CD4-positive, alpha-beta T cell treated with Interleukin-21 for 1 hour (primary cell): ENCODE results near the gene PCNX2.
A peak's percentile ranks its signal among the peaks of the same experiment; 100 is the strongest.

Experiments used
- DNase-seq: peaks from one replicate; pipeline ENCODE4 v3.0.0-alpha.2; 2020

PCNX2 gene, protein sequence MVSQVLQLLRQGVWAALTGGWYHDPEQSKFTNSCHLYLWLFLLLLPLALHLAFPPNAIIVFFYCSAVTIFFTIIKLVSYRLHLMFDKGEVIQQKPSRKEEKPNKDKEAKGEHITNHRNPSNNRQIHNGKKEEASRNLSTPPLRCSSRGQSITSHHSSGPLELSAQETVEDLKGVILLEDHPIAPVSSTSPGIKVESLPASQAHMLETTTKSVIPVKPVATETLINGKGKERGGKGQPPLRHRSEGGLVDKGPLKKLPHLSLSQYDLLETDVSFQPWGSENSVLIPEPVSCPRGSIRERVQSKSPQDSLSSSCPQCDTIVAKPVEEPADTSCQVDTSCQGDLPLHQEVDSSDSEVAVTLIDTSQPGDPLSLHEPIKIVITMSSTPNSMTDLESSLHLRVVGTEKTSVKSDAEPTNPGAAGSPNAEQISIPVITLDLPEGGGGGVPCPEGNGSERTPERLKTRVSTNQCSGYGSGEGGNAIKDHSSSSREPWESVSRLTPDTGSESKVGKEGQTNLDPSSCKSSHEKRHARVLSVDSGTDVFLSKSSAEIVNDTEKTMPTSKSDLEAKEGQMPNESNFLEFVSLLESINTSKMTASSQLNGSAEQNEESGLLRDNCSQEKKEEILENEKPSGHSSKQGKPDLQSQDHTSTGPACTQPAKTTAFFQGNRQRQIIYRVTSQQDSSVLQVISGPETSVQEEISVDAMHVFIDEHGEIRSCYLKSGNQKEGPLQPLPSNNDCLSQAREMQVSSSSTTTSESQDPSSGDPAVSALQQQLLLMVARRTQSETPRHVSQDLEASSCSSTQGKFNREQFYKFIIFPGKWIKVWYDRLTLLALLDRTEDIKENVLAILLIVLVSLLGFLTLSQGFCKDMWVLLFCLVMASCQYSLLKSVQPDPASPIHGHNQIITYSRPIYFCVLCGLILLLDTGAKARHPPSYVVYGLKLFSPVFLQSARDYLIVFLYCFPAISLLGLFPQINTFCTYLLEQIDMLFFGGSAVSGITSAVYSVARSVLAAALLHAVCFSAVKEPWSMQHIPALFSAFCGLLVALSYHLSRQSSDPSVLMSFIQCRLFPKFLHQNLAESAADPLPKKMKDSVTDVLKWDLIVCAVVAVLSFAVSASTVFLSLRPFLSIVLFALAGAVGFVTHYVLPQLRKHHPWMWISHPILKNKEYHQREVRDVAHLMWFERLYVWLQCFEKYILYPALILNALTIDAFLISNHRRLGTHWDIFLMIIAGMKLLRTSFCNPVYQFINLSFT (N-terminal part only)

DNA sequence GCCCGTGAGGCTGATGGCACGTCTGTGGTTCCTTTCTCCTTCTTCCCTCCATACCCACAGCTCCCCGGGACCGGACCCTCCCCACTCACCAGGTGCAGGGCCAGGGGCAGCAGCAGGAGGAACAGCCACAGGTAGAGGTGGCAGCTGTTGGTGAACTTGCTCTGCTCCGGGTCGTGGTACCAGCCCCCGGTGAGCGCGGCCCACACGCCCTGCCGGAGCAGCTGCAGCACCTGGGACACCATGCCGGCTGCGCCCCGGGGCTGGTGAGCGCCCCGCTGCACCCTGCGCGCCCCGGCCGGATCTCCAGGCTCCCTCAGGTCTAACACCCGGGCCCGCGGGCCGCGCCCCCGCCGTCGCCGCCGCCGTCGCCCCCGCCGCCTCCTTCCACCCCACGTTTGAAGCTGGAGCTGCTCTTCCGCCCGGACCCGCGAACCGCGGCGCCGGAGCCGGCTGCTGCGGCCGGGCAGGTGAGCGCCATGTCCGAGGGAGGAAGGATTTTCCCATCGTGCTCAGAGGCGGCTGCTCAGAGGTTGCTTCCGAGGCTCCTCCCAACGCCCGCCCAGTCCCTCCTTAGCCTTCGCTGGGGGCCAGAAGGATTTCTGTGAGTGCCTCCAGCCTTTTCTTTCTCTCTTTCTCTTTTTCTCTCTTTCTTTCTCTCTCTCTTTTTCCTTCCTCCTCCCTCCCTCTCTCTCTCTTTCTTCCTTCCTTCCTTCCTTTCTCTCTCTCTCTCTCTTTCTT, at the start of gene PCNX2:
PCNX2 (minus strand) TSS at position 489 of the 738 bp plus-strand sequence; CDS start at position 242, 247 bp downstream.
- DNase-seq, result peak; percentile 72

DNA sequence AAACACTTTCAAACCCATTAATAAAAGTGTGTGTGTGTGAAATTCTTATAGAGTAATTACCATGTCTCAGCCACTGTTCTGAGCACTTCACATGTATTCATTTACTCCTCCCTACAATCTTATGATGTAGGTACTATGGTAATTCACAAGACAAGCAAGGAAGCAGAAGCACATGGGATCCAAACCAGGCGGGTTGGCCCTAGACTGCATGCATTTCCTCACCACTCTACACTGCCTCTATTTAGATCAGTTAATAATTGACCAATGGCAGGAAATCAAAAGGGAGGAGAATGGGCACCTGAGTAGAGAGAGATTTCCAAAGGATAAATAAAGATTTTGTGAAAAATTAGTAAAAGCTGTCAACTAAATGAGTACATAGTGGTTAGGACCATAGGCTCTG, 47.7 kb upstream of the PCNX2 start:
- DNase-seq, result no peak

DNA sequence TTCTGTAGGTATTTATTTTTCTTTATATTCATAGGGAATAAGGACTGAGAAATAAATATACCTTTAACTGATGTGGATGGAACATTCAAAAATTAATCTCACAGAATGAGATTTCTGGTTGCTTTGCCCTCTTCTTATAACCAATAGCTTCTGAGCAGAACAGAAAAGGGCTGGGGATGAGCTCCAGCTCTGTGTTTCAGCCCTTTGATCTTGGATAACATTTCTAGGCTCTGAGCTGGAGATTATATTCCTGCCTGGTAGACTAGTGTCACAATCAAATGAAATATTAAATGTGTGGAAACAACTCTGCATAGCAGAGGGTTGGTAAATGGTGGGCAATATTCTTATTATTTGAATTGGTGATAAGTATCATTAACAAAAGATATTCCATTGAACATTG, 46.6 kb upstream of the PCNX2 start:
- no peak for DNase-seq

DNA sequence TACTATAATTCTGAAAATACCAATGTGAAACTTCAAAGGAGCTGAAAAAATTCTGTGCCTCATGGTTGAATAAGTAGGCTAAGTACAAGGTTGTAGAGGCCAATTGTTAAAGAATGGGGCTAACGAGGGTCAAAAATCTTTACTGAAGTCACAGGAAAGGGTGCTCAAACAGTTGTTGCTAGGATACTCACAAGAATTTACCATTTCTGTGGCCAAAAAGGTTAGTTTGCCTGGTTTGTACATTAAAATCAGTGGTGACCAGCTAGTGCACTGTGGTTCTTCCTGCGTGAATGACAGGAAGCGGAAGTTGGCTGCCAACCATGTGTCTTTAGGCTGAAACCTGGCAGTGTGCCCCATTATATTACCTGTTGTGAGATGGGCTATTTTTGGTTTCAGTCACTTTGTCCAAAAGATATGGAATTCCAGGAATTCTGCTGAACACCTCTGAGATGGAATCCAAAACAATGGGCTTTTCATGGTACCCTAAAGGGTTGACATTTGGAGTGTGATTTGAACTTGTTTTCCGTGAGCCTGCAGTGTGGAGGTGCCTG, 45.5 kb upstream of the PCNX2 start:
- no peak for DNase-seq

DNA sequence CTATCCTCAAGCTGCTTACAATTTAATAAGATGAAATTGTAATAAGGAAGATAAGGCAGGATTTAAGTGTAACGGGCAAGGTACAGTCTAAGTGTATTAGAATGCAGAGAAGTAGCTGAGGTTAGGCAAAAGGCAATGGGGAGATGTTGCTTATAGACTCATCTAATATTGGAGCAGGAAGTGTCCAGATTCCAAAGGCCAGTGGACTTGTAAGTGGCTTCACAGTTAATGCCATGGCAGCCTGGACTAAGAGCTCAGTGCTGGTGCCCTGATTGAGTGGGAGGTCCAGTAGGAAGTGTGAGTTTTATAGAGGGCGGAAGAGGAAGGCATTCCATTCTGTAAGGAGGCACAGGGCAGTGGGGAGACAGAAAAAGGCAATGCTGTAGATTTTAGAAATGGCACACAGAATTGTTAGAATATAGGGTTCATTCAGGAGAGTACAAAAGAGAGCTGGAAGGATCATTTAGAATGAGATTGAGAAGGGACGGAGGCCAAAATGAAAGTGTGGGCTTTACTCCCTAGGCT, 44.6 kb upstream of the PCNX2 start:
- DNase-seq, result no peak

DNA sequence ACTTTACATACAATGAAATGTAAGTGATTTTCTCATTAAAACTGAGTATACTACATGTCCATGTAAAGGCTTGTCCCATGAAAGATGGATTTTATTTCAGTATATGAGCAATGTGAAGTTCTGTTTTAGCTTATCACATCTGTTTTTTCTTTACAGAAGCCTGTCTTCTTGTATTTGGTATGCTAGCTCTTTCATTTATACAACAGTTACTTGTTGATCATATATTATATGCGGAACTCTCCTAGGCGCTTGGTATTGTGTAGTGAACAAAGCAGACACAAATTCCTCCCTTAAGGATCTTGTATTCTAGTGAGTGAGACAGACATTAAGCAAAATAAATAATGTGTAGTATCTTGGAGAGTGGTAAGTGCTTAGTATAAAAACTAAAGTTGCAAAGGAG, 42.6 kb upstream of the PCNX2 start:
- no peak for DNase-seq

DNA sequence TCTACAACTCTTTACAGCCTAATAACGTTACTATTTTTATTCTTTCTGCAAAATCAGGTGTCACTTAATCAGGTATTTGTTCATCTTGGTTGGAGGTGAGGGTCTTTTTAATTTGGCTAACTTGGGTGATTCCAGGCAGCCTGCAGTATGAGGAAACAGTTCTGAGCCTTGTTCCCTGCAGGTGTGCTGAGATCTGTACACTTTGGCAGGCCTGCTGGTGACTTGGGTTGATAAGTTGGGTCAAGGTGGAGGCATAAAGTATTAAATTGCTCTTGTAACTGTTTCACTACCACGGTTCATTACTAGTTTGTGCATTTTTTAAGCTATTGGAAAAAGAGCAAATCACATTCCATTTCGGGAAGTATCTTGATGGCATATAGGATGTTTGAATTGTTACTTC, 42.0 kb upstream of the PCNX2 start:
- DNase-seq, result no peak

DNA sequence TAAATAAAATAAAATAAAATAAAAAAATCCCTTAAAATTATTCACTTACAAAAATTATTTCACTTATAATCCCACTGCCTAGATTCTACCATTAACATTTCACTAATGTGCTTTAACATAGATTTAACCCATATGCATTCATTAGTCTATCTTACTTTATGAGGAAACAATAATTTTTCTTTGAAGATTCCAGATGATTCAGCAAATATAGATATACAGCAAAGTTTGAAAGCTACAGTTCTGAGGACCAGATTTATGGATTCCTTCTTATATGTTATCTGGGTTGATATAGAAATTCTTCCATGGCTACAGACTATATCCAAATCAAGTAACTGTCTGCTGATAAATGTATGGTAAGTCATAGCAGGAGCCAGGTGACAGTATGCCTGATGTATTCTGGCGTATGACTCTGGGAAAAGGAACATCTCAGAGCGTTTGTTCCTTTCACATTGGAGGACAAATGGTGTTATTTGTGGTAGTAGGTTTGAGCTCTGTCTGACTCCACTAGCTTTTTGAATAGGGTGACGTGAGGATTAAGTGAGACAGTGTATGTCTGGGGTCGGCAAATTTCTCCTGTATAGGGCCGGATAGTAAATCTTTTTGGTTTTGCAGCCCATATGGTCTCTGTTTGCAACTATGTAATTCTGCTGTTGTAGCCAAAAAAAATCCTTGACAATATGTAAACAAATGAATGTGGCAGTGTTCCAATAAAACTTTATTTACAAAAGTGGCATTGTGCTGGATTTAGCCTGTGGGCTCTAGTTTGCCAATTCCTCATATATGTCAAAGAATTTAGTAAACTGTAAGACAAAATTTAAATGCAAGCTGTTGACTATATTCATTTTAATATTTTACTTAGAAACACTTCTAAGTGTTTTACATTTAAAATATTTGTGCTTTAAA, 41.3 kb upstream of the PCNX2 start:
- no peak for DNase-seq

DNA sequence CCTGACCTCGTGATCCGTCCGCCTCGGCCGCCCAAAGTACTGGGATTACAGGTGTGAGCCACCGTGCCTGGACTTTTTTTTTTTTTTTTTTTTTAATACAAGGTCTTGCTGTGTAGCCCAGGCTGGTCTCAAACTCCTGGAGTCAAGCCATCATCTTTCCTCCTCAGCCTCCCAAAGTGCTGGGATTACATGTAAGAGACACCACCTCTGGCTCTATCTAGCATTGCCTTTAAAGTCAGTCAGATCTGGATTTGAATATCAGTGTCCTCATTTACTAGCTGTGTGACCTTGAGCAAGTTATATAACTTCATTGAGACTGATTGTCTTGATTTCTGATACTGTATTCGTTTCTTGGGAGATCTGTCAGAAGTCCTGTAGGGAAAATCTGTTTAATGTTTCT, 38.6 kb upstream of the PCNX2 start:
- DNase-seq, result no peak

DNA sequence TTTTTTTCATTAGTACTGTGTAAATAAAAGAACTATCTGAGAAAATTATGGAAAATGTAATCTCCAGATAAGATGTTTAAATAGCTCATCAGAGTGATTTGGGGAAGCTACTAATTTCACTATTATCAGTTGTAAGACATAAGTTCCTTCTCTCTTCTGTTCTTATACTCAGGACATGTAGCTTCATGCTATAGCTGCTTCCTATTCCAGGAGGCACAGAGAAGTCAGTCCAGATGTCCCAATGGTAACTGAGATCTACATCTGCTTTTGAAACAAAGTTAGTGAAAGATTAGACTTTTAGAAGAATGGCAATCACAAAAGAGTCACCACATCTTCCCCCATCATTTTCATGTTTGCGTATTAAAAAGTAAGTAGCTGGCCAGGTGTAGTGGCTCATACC, 37.6 kb upstream of the PCNX2 start:
- DNase-seq, result no peak

DNA sequence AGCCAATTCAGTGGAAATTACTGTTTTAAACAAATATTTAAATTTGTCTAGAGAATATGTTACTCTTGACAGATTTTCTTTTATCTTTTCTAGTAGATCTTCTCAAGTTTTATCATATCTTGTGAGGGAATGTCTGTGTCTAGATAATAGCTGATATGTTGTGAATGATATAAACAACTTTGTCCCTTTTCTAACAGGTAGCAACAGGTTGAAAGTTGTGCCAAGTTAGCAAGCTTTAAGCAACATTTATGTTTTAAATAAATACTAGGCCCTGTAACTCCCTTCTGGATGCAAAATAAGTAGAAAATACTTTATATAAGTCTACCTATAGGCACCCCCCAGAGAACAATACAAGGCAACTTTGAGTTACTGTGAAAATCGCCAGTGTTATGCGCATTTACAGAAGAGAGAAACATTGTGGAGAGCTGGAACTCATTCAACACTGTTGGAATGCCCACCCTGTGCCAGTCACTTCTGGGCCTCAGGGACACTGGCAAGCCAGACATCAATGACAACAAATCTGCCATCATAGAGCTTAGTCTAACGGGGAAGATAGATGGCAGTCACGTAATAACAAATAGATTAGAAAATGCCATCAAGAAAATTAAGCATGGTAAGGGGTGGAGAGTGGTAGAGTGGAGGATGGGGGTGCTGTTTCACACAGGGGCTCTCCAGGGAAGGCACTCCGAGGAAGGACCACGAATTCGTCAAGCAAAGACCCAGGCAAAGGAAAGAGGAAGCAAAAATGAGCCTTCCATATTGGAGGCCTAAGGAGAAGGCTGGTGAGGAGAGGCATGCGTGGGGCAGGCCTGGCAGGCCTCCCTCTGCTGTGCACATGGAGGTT, 36.4 kb upstream of the PCNX2 start:
- no peak for DNase-seq

DNA sequence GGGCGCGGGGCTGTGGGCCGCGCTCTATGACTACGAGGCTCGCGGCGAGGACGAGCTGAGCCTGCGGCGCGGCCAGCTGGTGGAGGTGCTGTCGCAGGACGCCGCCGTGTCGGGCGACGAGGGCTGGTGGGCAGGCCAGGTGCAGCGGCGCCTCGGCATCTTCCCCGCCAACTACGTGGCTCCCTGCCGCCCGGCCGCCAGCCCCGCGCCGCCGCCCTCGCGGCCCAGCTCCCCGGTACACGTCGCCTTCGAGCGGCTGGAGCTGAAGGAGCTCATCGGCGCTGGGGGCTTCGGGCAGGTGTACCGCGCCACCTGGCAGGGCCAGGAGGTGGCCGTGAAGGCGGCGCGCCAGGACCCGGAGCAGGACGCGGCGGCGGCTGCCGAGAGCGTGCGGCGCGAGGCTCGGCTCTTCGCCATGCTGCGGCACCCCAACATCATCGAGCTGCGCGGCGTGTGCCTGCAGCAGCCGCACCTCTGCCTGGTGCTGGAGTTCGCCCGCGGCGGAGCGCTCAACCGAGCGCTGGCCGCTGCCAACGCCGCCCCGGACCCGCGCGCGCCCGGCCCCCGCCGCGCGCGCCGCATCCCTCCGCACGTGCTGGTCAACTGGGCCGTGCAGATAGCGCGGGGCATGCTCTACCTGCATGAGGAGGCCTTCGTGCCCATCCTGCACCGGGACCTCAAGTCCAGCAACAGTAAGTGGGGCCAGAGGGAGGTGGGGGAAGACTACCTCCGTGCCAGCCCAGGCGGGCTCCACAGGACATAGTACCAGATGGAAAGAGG, 32.8 kb upstream of the PCNX2 start:
- DNase-seq, result peak; percentile 18

DNA sequence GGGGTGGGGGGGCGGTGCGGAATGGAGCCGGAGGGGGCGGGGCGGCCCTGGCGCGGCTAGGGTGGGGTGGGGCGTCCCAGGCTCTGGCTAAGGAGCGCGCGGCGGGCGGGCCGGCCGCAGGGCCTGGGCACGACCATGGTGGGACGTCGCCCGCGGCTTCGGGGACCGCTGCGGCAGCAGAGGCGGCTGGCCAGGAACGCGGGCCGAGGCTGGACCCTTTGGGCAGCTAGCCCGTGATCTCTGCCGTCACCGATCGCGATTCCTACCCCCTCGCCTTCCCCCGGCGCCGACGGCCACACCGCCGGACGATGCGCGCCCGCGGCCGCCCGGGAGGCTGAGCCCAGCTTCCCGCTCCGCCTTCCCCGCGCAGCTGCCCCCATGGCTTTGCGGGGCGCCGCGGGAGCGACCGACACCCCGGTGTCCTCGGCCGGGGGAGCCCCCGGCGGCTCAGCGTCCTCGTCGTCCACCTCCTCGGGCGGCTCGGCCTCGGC, 32.2 kb upstream of the PCNX2 start, which contains the start of gene MAP3K21:
MAP3K21 (plus strand) TSS at position 74 of the 491 bp plus-strand sequence; CDS start at position 379, 305 bp downstream.
- DNase-seq, result no peak

DNA sequence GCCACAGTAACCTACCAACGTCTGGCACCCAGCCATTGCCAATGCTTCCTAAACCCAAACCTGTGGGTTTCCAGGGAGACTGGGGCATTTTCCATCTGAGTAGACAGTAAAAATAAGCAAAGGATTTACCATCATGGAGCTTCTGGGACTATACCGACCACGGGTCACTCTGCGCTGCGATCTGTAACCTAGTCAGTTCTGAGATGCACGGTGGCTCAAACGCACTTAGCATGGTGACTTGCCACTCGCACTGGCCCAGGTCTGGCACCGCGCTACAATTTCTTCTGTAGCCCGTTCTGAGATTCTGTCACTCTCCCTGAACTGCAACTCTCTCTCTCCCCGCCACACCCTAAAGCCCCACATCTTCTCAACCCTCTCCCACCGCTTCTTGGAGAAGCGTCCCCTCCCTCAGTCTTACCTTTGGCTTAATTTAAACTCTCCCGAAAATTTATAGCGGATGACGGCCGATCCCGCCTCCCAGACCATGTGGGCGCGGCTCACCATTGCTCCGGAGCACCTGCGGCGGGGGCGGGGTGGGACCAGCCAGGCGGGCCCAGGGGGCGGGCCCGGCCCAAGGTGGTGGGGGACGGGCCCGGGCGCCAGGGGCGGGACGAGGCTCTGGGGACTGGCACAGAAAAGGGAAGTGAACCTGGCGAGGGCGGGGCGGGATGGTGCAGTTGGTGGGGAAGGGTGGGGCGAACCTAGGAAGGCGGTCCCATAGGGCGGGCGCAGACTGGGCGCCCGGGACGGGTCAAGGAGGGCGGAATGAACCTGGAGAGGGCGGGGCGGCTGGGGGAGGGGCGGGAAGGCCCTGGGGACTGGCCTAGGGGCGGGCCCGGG, 31.5 kb upstream of the PCNX2 start:
- DNase-seq, result peak; percentile 94

DNA sequence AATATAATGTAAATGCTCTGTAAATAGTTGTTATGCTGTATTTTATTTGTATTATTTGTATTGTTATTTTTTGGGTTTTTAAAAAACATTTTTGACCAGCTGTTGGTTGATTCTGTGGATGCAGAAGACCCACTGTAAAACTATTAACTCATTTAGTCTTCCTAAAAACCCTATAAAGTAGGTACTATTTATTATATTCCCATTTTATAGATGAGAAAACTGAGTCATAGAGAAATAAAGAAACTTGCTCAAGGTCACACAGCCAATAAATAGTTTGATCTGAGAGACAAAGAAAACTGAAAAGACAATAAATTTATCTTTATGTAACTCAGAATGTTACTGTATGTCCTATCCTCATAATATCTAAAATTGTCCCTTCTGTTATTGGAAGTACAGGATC, 30.8 kb upstream of the PCNX2 start:
- no peak for DNase-seq

DNA sequence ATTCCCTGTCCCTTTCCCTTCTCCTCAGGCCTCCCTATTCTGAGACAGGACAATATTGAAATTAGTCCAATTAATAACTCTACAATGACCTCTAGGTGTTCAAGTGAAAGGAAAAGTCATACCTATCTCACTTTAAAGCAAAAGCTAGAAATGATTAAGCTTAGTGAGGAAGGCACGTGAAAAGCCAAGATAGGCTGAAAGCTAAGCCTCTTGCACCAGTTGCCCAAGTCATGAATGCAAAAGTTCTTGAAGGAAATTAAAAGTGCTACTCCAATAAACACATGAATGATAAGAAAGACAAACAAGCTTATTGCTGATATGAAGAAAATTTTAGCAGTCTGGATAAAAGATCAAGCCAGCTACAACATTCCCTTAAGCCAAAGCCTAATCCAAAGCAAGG, 28.2 kb upstream of the PCNX2 start:
- no peak for DNase-seq

DNA sequence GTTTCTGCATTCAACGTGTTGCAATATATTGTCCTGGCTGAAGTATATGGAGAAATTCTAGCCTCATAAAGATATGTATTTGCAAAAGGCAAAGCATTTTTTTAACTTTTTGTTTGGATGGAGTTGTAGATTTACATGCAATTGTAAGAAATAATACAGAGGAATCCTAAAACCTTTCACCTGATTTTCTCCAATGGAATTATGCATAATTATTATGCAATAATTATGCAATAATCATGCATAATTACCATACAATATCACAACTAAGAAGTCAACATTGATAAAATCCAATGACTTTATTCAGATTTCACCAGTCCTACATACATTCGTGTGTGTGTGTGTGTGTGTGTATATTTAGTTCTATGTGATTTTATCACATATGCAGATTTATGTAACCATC, 24.5 kb upstream of the PCNX2 start:
- DNase-seq, result no peak

DNA sequence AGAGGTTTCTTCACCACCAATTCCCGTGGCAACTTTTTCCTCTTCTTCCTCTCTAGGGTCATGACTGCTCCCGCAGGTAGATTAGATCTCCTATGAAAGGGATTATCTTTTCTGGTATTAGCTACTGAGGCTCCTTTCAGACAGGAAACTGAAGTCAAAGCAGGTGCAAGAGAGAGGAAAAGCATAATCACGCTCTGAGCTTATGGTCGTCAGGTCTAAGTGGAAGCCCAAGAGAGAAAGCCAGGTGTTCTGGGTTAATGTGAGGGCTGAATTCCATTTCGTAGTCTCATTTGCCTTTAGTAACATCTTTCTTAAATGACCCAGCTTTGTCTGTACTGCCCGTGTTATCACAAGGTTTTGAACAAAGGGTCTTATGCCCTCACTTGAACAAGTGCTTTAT, 23.7 kb upstream of the PCNX2 start:
- DNase-seq, result no peak
